Measurements from ENCODE around the gene SEC14L2. TPM values are rescaled to one million over a fixed set of nuclear protein-coding genes. Genes with fewer than 3 reads are reported as not detected.

Gene SEC14L2
- polyA plus RNA-seq, 2 donors, result 27.2 to 29.1 TPM

DNA sequence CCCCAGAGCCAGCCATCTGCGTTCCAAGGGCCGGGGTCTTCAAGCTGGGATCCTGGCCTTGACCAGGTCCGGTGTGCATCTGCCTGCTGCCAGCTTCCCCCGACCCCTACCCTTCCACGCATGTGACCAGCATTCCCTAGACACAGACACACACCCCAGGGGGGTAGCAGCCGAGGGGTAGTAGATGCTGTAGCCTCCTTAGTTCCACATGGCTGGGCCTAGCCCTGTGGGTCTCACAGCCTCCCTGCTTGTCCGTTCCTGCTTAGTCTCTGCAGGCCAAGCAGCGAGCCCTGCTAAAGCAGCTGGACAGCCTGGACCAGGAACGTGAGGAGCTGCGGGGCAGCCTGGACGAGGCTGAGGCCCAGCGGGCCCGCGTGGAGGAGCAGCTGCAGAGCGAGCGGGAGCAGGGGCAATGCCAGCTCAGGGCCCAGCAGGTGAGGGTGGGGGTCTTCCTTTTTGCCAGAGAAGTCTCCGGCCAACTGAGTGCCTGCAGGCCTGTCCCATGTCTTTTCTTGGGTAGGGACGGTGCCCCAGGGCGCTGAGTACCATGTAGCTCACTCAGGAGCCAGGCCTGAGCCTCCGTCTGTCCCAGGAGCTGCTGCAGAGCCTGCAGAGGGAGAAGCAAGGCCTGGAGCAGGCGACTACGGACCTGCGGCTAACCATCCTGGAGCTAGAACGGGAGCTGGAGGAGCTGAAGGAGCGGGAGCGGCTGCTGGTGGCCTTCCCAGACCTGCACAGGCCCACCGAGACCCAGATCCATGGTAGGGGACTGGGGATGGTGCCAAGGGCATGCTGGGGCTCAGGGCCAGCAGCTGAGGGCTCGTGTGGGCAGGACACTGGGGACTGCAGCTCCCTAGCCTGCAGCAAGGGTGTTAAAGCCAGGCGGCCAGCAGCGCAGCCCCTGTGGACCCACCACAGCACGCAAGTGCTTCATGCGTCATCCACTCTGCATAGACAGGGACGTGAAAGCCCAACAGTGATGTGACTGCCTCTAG is 23.2 kb upstream of the SEC14L2 start:
- 84% methylated on average over 33 of the region's 33 CpGs for WGBS, 2 donors
- Histone ChIP-seq H3K4me1 (ENCODE audit: control insufficient read depth in 2 of 2, insufficient read depth in 2 of 2, low read length in 1 of 2) (no peaks in the 10 kb centered on the region), H3K27me3 (ENCODE audit: control insufficient read depth in 1 of 2, insufficient read depth in 2 of 2, low read length in 2 of 2) (no peaks in the 10 kb centered on the region), H3K9me3 (ENCODE audit: control insufficient read depth in 2 of 2, insufficient read depth in 1 of 2, low read depth in 1 of 2, low read length in 1 of 2) (no peaks in the 10 kb centered on the region), H3K27ac (ENCODE audit: low read depth in 2 of 2, low read length in 1 of 2) (no peak overlapping the region), H3K4me3 (ENCODE audit: low read depth in 1 of 2, low read length in 2 of 2) (no peak overlapping the region), H3K36me3 (ENCODE audit: control insufficient read depth in 2 of 2, insufficient read depth in 2 of 2, low read length in 1 of 2) (peaks cover 0 to 7% of the 10 kb centered on the region in 2 donors)

DNA sequence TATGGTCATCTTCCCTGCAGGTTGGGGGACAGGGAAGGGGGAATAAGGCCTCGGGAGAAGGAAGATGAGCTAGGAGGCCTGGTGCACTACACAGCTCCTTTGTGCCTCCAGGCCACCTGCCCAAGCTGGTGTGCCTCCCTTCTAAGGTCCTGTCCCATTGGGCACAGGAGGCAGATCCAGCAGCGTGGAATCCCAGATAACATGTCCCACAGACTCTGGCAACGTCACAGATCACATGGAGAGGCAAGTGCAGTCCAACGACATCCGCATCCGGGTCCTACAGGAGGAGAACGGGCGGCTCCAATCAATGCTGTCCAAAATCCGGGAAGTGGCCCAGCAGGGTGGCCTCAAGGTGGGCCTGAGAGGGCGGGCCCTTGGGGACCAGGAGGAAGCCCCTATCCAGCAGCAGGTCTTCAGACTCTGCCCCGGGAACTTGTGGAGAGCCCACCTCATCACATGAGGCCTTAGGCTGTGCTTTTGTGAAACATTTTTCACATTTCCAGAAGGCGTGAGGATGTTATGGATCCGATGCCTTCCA is 21.4 kb upstream of the SEC14L2 start:
- no peak overlapping the region for H3K4me3 ChIP-seq (ENCODE audit: low read depth in 1 of 2, low read length in 2 of 2)
- 91 to 96% methylated on average over 13 of the region's 13 CpGs for WGBS, 2 donors
- no peaks in the 10 kb centered on the region for H3K9me3 ChIP-seq (ENCODE audit: control insufficient read depth in 2 of 2, insufficient read depth in 1 of 2, low read depth in 1 of 2, low read length in 1 of 2)
- no peaks in the 10 kb centered on the region for H3K4me1 ChIP-seq (ENCODE audit: control insufficient read depth in 2 of 2, insufficient read depth in 2 of 2, low read length in 1 of 2)
- peaks cover 0 to 9% of the 10 kb centered on the region in 2 donors for H3K36me3 ChIP-seq (ENCODE audit: control insufficient read depth in 2 of 2, insufficient read depth in 2 of 2, low read length in 1 of 2)
- no peak overlapping the region for H3K27ac ChIP-seq (ENCODE audit: low read depth in 2 of 2, low read length in 1 of 2)
- H3K27me3 ChIP-seq (ENCODE audit: control insufficient read depth in 1 of 2, insufficient read depth in 2 of 2, low read length in 2 of 2), result no peaks in the 10 kb centered on the region

DNA sequence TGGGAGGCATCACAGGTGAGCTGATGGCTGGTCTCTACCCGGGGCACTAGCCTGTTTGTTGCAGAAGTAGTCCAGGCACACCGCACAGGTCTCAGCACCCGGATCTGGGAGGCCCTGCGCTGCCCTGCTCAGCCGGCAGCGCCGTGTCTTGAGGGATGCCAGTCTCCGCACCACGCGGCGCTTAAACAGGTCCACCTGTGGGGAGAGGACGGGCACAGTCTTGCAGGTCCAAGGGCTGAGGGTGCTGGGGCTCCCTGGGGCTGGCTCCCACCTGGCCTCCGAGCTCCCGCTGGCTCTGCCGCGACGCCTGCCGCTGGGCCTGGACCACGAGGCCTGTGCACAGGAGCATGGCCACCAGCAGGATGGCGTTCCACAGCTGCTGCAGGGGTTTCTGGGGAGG is 16.8 kb upstream of the SEC14L2 start:
- no peak overlapping the region for H3K27ac ChIP-seq (ENCODE audit: low read depth in 2 of 2, low read length in 1 of 2)
- WGBS, 2 donors, result 95 to 96% methylated on average over 20 of the region's 20 CpGs
- no peaks in the 10 kb centered on the region for H3K9me3 ChIP-seq (ENCODE audit: control insufficient read depth in 2 of 2, insufficient read depth in 1 of 2, low read depth in 1 of 2, low read length in 1 of 2)
- no peak overlapping the region for H3K4me3 ChIP-seq (ENCODE audit: low read depth in 1 of 2, low read length in 2 of 2)
- H3K4me1 ChIP-seq (ENCODE audit: control insufficient read depth in 2 of 2, insufficient read depth in 2 of 2, low read length in 1 of 2), result no peaks in the 10 kb centered on the region
- peaks cover 0 to 19% of the 10 kb centered on the region in 2 donors for H3K36me3 ChIP-seq (ENCODE audit: control insufficient read depth in 2 of 2, insufficient read depth in 2 of 2, low read length in 1 of 2)
- no peaks in the 10 kb centered on the region for H3K27me3 ChIP-seq (ENCODE audit: control insufficient read depth in 1 of 2, insufficient read depth in 2 of 2, low read length in 2 of 2)

DNA sequence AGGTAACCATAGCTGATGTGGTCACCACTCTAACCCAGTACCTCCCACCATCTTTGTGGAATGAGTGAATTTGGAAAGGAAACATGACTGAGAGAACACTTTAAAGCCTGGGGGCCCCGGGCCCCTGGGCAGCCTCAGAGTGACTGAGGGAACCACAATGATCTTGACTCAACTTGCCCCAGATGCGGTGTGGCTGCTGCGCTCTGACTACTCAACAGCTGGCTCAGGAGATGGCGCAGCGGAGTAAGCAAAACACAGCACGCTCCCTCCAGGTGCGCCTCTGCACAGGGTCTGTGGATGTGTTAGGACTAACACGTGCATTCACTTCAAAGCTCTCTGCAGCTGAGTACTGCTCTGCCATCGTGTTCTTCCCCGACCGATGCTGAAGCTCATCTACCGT is 15.6 kb upstream of the SEC14L2 start:
- H3K4me1 ChIP-seq (ENCODE audit: control insufficient read depth in 2 of 2, insufficient read depth in 2 of 2, low read length in 1 of 2), result peaks cover 0 to 2% of the 10 kb centered on the region in 2 donors
- H3K36me3 ChIP-seq (ENCODE audit: control insufficient read depth in 2 of 2, insufficient read depth in 2 of 2, low read length in 1 of 2), result peaks cover 0 to 19% of the 10 kb centered on the region in 2 donors
- no peaks in the 10 kb centered on the region for H3K27me3 ChIP-seq (ENCODE audit: control insufficient read depth in 1 of 2, insufficient read depth in 2 of 2, low read length in 2 of 2)
- no peak overlapping the region for H3K27ac ChIP-seq (ENCODE audit: low read depth in 2 of 2, low read length in 1 of 2)
- H3K9me3 ChIP-seq (ENCODE audit: control insufficient read depth in 2 of 2, insufficient read depth in 1 of 2, low read depth in 1 of 2, low read length in 1 of 2), result no peaks in the 10 kb centered on the region
- WGBS, 2 donors, result 82 to 87% methylated on average over 12 of the region's 12 CpGs
- no peak overlapping the region for H3K4me3 ChIP-seq (ENCODE audit: low read depth in 1 of 2, low read length in 2 of 2)

DNA sequence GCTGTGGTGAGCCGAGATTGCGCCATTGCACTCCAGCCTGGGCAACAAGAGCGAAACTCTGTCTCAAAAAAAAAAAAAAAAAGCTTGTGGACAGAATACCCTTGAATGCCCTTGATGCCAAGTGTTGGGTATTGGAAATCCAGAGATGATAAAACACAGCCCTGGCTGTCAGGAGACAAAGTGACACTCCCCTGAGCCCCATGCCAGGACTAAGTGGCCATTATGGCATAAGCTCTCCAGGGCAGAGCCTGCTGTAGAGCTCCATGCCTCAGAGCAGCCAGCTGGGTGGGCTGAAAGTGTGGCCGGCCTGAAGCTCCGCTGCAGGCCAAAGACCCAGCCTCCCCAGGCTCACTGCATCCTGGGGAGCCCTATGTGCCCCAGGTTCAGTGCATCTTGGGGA is 14.5 kb upstream of the SEC14L2 start:
- 95 to 99% methylated on average over 5 of the region's 5 CpGs for WGBS, 2 donors
- no peaks in the 10 kb centered on the region for H3K9me3 ChIP-seq (ENCODE audit: control insufficient read depth in 2 of 2, insufficient read depth in 1 of 2, low read depth in 1 of 2, low read length in 1 of 2)
- peaks cover 0 to 19% of the 10 kb centered on the region in 2 donors for H3K36me3 ChIP-seq (ENCODE audit: control insufficient read depth in 2 of 2, insufficient read depth in 2 of 2, low read length in 1 of 2)
- H3K4me3 ChIP-seq (ENCODE audit: low read depth in 1 of 2, low read length in 2 of 2), result no peak overlapping the region
- H3K27ac ChIP-seq (ENCODE audit: low read depth in 2 of 2, low read length in 1 of 2), result no peak overlapping the region
- H3K27me3 ChIP-seq (ENCODE audit: control insufficient read depth in 1 of 2, insufficient read depth in 2 of 2, low read length in 2 of 2), result no peaks in the 10 kb centered on the region
- H3K4me1 ChIP-seq (ENCODE audit: control insufficient read depth in 2 of 2, insufficient read depth in 2 of 2, low read length in 1 of 2), result peaks cover 0 to 6% of the 10 kb centered on the region in 2 donors

DNA sequence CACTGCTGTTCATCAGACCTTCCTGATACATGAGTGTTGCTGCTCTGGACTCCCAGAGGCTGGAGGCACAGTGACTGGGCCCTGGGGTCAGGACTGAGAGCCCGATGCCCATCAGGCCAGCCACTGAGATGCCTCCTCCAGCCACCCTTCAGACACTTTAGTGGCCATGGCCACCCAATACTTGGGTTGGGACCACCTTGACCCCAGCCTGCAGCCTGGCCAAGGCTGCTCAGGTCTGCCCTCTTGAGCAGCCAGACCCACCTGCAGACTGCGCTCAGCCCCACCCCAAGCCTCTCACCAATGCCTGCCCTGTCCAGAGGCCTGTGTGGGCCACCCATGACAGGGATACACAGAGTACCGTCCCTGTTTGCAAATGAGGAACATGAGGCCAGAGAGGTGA is 13.8 kb upstream of the SEC14L2 start:
- Histone ChIP-seq H3K36me3 (ENCODE audit: control insufficient read depth in 2 of 2, insufficient read depth in 2 of 2, low read length in 1 of 2) (peaks cover 0 to 15% of the 10 kb centered on the region in 2 donors), H3K27me3 (ENCODE audit: control insufficient read depth in 1 of 2, insufficient read depth in 2 of 2, low read length in 2 of 2) (no peaks in the 10 kb centered on the region), H3K27ac (ENCODE audit: low read depth in 2 of 2, low read length in 1 of 2) (no peak overlapping the region), H3K4me3 (ENCODE audit: low read depth in 1 of 2, low read length in 2 of 2) (no peak overlapping the region), H3K9me3 (ENCODE audit: control insufficient read depth in 2 of 2, insufficient read depth in 1 of 2, low read depth in 1 of 2, low read length in 1 of 2) (no peaks in the 10 kb centered on the region), H3K4me1 (ENCODE audit: control insufficient read depth in 2 of 2, insufficient read depth in 2 of 2, low read length in 1 of 2) (peaks cover 0 to 9% of the 10 kb centered on the region in 2 donors)
- 64 to 87% methylated on average over 3 of the region's 3 CpGs for WGBS, 2 donors

DNA sequence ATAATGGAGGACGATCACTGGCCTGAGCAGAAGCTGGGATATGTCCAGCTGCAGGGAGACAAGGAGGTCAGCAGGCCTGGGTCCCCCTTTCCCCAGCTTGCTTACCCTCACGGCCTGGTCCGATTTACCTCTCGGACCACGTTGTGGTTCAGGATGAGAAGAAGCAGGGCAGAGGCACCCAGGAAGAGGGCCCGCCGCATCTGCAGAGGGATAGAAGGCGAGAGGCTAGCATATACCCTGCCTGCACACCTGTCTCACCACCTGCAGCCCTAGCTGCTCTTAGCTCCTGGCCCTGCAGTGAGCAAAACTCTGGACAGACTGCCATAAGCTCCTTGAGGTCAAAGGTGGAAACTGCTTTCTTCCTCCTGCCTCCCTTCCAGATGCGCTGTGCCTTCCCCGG is 10.9 kb upstream of the SEC14L2 start:
- Histone ChIP-seq H3K27me3 (ENCODE audit: control insufficient read depth in 1 of 2, insufficient read depth in 2 of 2, low read length in 2 of 2) (no peaks in the 10 kb centered on the region), H3K36me3 (ENCODE audit: control insufficient read depth in 2 of 2, insufficient read depth in 2 of 2, low read length in 1 of 2) (peaks cover 0 to 7% of the 10 kb centered on the region in 2 donors), H3K4me1 (ENCODE audit: control insufficient read depth in 2 of 2, insufficient read depth in 2 of 2, low read length in 1 of 2) (peaks cover 0 to 9% of the 10 kb centered on the region in 2 donors), H3K9me3 (ENCODE audit: control insufficient read depth in 2 of 2, insufficient read depth in 1 of 2, low read depth in 1 of 2, low read length in 1 of 2) (no peaks in the 10 kb centered on the region), H3K27ac (ENCODE audit: low read depth in 2 of 2, low read length in 1 of 2) (no peak overlapping the region), H3K4me3 (ENCODE audit: low read depth in 1 of 2, low read length in 2 of 2) (no peak overlapping the region)
- WGBS, 2 donors, result 89 to 93% methylated on average over 10 of the region's 10 CpGs

DNA sequence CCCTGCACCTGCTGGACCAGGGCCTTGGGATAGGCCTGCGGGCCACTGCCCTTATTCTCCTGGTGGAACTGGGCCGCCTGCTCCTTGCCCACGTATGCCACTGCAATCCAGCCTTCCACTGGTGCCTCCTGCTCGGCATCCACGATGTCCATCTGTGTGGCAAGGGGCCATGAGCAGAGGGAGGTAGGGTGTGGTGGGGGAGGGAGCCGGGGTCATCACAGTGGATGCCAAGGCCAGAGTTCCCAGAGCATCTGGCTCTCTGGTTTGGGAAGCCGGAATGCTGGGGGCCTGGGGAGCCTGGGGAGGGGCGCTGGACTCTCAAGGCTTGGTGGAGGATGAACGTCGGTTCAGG is 10.2 kb upstream of the SEC14L2 start:
- peak overlapping the region; percentile 80 to 84 for H3K27ac ChIP-seq (ENCODE audit: low read depth in 2 of 2, low read length in 1 of 2)
- no peaks in the 10 kb centered on the region for H3K27me3 ChIP-seq (ENCODE audit: control insufficient read depth in 1 of 2, insufficient read depth in 2 of 2, low read length in 2 of 2)
- peaks cover 0 to 9% of the 10 kb centered on the region in 2 donors for H3K4me1 ChIP-seq (ENCODE audit: control insufficient read depth in 2 of 2, insufficient read depth in 2 of 2, low read length in 1 of 2)
- 22 to 26% methylated on average over 10 of the region's 10 CpGs for whole genome bisulfite sequencing, 2 donors
- H3K9me3 ChIP-seq (ENCODE audit: control insufficient read depth in 2 of 2, insufficient read depth in 1 of 2, low read depth in 1 of 2, low read length in 1 of 2), result no peaks in the 10 kb centered on the region
- H3K36me3 ChIP-seq (ENCODE audit: control insufficient read depth in 2 of 2, insufficient read depth in 2 of 2, low read length in 1 of 2), result peaks cover 0 to 4% of the 10 kb centered on the region in 2 donors
- peak overlapping the region; percentile 63 to 75 for H3K4me3 ChIP-seq (ENCODE audit: low read depth in 1 of 2, low read length in 2 of 2)

DNA sequence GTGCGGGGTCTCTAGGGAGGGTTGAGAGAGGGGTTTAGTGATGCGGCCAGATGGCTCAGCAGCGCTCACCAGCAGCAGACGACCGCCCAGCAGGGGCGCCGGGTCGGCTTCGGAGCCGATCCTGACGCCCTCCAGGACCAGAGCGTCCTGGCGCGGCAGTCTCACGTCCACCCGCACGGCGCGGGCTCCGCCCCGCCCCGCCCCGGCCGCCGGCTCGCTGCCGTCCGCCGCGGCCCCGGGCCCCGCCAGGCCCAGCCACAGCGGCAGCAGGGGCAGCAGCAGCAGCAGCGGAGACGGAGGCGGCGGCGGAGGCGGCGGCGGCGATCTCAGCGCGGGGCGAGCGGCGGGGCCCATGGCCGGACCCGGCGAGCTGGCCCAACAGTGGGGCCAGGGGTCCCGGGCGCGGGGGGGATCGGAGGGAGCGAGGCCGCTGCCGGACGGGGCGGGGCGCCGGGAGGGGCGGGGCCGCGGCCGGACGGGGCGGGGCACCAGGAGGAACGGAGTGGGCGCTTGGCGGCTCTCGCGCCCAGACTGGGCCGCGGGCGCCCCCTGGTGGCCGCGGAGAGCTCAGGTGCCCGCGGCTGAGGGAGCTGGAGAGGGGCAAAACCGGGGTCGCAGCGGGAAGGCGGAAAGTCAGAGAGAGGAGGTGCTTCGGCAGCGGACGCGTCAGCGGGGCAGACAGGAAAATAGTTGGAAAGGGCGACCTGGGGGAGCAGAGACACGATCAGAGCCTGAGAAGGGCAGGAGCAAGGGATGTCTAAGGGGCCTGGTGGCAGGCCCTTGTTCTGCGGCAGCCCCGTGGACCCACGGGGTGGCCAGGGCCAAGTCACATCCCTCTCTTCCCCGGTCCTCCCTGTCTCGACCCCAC is 9.6 kb upstream of the SEC14L2 start, which contains the start of gene RNF215:
Gene RNF215 (minus strand): TSS at position 452 of the 868 bp plus-strand sequence. CDS start 98 bp downstream, at position 354.
- no peaks in the 10 kb centered on the region for H3K9me3 ChIP-seq (ENCODE audit: control insufficient read depth in 2 of 2, insufficient read depth in 1 of 2, low read depth in 1 of 2, low read length in 1 of 2)
- WGBS, 2 donors, result 1 to 2% methylated on average over 52 to 95 of the region's 95 CpGs
- H3K27ac ChIP-seq (ENCODE audit: low read depth in 2 of 2, low read length in 1 of 2), result peak within 1 kb of the TSS; percentile 80 to 84
- H3K4me1 ChIP-seq (ENCODE audit: control insufficient read depth in 2 of 2, insufficient read depth in 2 of 2, low read length in 1 of 2), result peaks cover 0 to 9% of the 10 kb centered on the region in 2 donors
- H3K36me3 ChIP-seq (ENCODE audit: control insufficient read depth in 2 of 2, insufficient read depth in 2 of 2, low read length in 1 of 2), result no peaks in the 10 kb centered on the region
- peak within 1 kb of the TSS; percentile 63 to 75 for H3K4me3 ChIP-seq (ENCODE audit: low read depth in 1 of 2, low read length in 2 of 2)
- H3K27me3 ChIP-seq (ENCODE audit: control insufficient read depth in 1 of 2, insufficient read depth in 2 of 2, low read length in 2 of 2), result no peaks in the 10 kb centered on the region
